CD4-positive, alpha-beta T cell treated with Interleukin-6 at 100 ng/mL for 8 hours (primary cell): ENCODE results near the gene KRABD2.
"Not testable (repeated sequence)": the region's sequence is repeated elsewhere in the genome, so short reads cannot be mapped to it uniquely, and the experiment has no call there.

Experiments
- DNase-seq: peaks from one replicate; pipeline ENCODE4 v3.0.0-alpha.2; 2020; ENCODE audit warnings: mixed read lengths, low spot score

KRABD2 gene

DNA sequence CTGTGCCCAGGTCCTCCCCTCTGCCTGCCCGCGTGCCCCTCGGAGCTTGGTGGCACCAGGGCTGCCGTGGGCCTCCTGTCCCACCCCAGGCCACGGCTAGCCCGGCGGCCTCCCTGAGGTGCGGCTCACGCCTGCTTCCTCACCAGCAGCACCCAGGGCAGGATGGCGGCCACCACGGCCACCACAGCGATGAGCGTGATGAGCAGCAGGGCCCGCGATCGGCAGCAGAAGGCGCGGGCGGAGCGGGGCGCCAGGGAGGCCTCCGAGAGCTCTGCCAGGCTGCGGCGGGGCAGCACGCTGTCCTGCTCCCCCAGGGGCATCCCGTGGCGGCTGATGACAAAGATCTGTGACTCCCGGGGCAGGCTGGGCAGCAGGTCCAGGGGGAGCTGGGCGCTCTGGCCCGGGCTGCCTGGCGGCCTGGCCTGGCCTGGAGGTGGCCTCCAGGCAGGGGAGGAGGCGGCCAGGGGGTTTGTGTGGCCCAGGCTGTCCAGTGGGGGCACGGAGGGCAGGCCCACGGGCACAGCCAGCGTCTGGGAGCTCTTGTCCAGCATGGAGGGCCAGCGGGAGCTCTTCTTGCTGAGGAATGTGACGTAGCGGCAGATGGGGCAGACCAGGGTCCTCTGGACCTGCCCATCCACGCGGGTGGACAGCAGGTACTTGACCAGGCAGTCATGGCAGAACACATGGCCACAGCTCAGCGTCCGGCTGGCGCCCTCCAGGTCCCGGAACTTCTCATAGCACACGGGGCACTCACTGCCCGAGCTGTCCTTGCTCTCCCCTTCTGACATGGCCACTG lies 16.4 kb upstream of the KRABD2 start:
- DNase-seq: no peak

DNA sequence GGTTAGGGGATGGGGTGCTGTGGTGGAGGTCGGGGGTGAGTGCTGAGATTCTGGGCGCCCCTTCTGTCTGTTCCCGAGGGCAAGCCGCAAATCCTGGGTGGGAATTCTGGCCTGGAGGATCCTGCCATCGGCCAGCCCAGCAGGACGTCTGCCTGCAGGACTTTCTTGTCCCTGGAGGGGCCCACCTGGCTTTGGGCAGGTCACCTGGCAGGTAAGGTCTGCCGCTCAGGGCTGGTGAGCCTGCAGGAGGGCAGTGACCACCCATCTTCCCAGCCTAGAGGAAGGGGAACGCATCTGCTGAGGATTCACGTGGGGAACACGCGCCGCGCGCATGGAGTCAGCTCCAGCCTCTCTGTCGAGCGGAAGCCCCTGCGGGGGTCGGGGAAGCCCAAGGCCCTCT lies 15.8 kb upstream of the KRABD2 start:
- no peak for DNase-seq

DNA sequence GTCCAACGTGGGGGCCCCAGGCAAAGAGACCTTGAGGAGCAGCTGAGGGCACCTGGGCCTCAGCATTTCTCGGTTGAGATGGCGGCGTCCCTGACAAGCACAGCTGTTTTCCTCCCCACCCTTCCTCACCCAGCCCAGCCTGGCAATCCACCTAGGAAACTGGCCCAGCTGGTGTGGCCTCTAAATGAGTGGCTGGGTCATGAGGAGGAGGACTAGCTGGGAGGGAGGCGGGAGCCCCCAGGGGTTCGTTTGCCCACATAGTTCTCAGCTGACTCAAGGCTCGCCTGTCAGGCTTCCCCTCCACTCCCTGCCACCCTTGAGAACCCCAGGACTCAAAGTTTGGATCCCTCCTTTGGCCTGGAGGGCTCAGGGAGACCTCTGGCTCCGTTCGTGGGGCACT lies 15.2 kb upstream of the KRABD2 start:
- no peak for DNase-seq

DNA sequence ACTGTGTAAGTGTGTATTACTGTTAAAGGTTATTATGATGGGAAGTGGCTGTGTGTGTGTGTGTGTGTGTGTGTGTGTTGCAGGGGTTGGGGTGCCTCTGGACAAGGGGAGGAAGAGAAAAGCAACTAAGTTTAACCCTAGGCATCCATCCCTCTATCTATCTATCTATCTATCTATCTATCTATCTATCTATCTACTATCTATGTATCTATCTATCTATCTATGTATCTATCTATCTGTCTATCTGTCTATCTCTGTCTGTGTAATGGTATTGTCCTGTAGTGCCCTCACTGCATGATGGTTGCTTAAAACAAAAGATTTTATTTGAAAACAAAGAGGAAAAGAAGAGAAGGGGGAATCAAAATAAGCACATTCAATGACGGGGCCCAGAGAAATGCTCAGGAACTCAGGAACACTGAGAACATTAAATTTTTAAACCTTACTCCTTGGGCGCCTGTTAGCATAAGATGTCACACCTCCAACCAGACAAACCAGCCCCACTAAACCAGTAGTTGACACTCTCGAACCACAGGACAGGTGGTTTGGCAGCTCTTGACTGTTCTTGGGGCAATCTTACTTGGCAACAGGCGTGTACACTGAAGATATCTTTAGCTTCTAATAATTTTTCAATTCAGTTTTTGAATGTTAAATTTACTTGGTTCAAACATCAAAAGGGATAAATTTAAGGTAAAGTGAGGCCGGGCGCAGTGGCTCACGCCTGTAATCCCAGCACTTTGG lies 11.6 kb upstream of the KRABD2 start:
- DNase-seq: no peak

DNA sequence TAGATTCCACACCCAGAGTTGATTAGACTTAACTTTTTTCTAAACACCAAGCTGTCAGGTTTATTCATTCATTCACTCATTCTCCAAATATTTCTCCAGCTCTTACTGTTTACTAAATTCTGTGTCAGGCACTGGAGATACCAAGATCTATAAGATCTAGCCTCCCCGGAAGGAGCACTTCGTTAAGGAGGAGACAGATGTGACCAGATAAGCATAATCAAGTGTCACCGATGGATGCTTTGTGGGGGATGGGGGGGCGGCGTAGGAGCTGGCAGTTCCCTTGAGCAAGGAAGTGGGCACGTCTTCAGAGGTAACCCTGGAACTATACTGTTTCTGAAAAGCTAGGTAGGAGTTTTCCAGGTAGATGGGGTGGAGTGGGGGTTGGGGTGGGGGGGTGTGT lies 10.3 kb upstream of the KRABD2 start:
- DNase-seq: no peak

DNA sequence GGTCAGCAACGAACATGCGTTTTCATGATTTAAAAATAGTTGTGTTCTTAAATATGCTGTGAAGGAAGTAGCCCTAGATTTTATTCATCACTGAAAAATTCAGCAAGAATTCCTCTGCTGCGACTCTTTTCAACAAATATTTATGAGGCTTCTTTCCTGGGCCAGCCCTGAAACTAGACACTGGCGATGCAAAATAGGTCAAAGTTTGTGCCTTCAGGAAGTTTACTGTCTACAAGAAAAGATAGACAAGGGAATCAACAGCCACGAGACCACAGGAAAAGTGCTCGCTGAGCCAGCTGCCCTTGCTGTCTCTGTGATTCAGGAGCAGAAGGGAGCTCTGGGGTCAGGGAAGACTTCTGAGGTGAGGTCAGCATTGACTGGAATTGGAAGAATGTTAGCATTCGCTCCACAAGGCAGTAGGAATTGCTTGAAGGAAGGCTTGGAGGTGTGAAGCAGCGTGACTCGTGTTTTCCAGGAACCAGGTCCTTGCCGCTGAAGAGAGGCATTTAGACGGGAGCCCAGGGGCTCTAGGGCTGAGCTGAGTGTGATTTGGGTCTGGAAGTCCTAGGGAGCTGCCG lies 8.4 kb upstream of the KRABD2 start:
- DNase-seq: no peak

DNA sequence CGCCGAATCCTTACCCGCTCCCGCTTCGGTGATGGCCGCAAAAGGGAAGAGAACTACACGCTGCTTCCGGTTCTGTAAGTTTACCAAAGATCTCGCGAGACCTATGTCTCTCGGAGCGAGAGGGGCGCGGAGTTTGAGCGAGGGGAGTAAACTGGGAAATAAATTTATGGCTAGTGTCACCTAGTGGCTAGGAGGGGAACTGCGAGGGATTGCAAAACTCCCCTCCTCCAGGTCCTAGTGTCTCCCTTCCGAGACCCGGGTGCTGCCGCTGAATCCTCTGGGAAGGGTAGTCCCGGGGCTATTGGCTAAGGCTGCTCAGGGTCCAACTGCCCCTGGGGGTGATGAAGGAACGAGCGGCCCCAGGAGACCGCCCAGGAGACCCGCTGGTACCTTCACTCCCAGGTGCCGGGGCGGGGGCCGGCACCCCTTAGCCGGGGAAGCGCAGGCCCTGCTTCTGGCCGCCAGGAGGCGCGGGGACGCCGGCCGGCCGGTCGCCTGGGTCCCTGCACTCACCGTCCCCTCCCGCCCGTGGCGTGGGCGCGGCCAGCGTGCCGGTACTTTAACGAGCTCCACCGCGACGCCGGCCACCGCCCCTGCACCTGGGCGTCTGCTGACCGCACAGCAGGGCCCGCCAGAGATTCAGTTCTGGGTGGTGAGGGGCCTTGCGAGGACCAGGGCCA lies 6.8 kb upstream of the KRABD2 start, which contains the start of gene RPL26:
TSS of gene RPL26 (minus strand) at position 51 of the 680 bp plus-strand sequence. CDS start 883 bp downstream, outside the sequence.
- peak; percentile 97 for DNase-seq

DNA sequence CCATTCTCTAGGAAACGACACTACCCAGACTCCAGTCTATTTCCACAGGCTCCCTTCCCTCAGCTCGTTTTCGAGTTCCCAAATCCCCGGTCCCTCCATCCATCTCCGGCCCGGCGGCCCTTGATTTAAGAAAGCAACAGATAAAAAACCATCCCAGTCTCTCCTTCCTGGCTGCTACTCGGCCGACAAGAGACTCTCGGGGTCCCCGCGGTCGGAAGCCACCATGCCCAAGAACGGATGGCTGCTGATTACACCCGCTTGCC lies 6.3 kb upstream of the KRABD2 start:
- no peak for DNase-seq

DNA sequence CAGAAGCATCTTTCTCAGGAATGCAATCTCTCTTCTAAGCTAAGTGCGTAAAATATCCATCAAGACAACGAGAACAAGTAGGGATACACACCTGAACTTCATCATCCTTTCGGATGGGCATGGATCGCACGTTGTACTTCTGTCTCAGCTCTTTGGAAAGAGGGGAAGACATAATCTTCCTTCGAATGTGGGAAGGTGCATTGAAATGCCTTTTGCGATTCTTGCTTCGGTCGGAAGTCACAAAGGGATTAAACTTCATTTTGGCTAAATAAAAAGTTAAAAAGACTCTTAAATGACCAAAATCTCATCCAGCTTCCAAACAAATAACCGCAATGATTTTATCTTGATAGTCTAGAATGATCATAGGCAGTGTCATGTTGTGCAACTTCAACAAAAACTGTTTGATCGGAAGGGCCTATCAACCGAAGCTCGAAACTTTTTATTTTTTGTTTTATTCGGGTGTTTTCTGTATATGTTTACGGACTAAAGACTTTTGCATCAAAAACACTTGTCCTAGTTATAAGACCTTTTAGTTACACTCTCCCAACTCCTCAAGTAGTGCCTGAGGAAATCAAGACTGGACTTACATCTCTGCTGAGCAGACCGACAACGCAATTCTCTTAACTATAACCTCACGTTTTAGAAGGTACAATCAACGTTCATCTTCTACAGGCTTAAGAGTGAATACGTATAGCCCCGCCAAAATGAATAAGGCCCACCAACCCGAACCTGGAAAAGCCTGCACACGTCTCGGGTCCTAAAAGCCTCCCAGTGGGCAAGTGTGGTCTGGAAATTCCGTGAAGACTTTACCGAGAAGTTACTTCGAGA lies 5.8 kb upstream of the KRABD2 start:
- DNase-seq: no peak

DNA sequence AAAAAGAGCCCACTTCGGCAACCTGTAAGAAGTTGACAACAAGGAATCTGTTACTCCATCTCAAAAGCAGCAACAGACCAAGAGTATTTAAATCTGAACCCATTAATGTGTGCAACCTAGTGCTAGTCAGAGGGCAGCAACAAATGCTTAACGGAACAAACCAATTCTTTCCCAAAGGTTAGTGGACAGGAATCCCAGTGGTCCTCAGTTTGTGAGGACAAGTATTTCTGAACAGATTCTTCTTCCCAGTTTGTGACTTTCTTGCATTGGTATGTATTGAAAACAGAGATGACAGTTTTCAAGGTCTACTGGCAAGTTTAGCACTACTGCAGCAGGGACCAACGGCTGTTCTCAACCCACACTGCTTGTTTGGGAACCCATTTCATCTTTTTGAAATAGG lies 3.5 kb upstream of the KRABD2 start:
- no peak for DNase-seq

DNA sequence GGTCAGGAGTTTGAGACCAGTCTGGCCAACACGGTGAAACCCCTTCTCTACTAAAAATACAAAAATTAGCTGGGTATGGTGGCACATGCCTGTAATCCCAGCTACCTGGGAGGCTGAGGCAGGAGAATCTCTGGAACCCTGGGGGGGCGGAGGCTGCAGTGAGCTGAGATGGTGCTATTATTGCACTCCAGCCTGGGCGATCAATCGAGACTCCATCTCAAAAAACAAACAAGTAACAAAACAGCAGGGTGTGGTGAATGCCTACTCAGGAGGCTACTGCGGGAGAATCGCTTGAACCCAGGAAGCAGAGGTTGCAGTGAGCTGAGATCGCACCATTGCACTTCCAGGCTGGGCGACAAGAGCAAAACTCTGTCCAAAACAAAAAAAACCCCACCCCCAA lies 1.6 kb upstream of the KRABD2 start:
- DNase-seq: not testable (repeated sequence)

DNA sequence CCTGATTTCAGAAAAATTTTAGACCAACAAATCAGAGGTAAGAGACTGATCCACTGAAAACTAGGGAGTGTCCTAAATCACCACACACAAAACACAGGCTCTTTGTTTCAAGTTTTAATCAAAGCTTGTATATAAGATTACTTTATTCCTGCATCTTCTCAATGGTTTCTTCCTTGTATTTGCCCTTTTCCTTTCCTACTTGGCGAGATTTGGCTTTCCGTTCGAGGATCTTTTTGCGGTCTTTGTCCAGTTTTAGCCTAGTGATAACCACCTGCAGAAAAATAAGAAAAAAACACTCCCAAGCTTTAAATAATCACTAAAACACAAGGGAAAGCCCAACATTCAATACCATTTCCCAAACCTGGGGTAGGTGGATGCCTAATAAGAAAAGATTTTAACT lies 918 bp upstream of the KRABD2 start:
- no peak for DNase-seq

DNA sequence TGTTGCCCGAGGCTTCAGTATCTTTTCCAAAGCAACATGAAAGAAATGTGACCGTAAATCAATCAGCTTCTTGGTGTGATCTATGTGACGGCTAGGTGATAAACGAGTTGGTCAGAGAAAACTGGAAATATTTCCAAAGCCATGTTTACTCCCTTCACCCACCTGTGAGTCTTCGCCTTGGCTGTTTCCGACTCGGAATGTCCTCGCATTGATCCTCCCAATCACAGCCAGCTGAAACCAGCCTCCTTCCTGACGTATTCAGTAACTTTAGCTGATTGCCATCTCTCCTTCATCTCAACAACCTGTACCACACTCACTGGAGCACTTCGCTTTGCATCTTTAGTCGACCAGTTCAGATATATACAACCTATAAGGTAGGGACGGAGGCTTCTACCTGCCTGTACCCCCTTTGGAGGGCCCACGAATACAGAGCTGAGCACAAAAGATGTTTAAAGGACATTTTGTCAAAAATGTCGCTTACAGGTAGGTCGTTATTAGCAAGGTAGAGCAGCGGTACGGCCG lies 705 bp downstream of the KRABD2 start:
- DNase-seq: no peak

DNA sequence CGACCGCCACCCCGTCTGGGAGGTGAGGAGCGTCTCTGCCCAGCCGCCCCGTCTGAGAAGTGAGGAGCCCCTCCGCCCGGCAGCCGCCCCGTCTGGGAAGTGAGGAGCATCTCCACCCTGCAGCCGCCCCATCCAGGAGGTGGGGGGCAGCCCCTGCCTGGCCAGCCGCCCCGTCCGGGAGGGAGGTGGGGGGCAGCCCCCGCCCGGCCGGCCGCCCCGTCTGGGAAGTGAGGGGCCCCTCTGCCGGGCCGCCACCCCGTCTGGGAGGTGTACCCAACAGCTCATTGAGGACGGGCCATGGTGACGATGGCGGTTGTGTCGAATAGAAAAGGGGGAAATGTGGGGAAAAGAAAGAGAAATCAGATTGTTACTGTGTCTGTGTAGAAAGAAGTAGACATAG lies 2.6 kb downstream of the KRABD2 start:
- not testable (repeated sequence) for DNase-seq

DNA sequence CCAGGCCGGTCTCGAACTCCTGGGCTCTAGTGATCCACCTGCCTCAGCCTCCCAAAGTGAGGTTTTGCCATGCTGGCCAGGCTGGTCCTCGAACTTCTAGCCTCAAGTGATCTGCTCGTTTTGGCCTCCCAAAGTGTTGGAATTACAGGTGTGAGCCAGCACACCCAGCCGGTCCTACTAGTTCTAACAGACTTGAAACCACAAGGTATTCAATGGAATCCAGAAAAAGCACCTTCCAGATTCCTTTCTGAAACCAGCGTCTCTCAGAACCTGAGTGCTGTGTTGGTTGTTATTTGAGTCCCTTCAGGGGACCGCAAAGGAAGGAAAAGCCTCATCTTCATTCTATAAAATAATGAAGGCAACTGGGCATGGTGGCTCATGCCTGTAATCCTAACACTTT lies 4.1 kb downstream of the KRABD2 start:
- no peak for DNase-seq

DNA sequence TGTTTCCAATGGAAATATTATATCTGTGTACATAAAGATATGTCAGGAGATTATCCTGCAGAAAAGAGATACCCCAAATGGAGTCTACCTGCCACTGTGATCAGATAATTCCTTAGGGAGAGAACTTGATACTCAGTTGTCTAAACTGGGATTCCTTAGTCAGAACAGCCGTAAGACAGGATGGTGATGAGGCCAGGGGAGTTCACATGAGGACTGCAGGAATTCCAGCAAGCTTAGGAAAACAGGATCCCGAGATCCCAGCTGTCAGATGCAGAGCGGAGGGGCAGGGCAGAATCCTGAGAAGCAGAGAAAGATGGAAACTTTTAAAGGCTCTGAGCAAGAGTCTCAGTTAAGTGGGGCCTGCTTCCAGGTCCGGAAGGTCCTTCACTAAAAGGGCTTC lies 4.7 kb downstream of the KRABD2 start:
- DNase-seq: no peak

DNA sequence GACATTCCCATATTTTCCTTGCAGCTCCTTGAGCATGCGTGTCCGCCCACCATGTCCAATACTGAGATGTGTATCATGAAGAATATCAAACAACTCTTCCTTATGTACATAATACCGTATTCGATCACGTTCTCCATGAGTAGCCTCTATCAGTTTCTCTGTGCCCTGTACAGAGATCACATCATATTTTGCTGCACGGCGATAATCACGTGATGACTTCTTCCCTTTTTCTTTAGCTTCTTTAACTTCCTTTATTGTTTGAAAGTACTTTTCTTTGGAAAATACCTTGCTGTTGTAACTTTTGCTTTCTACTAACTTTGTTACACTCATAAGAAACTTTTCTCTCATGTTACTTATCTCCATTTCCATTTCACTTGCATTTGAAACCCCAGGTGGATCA lies 6.6 kb downstream of the KRABD2 start:
- no peak for DNase-seq

DNA sequence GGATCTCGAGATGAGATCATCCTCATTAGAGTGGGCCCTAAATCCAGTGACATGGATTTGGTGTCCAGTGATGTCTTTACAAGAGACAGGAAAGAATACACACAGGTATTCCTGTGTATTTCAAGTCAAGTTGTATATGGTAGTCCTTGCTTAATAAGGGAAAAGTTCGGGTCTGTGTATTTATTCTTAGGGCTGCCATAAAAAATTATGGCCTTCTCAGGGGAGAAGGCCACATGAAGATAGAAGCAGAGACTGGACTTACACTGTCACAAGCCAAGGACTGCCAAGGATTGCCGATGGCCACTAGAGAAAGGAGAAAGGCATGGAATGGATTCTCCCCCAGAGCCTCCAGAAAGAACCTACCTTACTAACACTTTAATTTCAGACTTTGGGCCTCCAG lies 8.3 kb downstream of the KRABD2 start:
- no peak for DNase-seq

DNA sequence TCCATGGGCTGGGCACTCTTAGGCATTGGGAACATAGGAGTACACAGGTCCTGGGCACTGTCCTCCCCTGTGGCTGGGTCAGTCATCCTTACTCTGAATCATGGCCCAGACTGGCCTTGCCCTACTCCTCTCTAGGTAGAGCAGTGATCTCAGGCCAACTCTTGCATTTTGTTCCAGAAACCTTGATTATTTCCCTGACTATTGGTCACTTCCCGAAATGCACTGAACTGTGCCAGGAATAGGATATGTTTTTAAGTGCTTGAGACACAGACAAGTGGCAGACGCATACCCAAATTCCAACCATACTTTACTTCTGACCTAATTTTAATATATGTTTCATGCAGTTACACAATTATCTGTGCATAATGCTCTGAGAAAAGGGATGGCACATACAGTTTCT lies 10.3 kb downstream of the KRABD2 start:
- no peak for DNase-seq

DNA sequence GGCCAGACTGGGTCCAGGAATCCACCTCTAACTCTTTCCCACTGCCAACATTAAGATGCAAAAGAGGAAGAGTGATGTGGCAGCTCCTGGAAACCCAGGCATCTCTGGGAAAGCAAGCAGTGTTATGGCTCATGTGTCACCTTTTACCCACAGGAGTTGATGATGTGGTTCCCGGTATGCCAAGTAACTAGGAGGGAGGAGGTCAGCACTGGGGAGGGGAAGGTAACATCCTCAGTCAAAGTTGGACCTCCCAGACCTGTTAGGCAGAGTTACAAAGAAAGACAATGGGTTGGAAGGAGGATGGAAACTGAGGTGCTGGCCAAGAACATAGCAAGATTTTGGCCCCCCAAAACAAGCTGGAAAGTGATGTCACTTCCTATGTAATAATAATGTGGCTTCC lies 11.4 kb downstream of the KRABD2 start:
- DNase-seq: no peak

DNA sequence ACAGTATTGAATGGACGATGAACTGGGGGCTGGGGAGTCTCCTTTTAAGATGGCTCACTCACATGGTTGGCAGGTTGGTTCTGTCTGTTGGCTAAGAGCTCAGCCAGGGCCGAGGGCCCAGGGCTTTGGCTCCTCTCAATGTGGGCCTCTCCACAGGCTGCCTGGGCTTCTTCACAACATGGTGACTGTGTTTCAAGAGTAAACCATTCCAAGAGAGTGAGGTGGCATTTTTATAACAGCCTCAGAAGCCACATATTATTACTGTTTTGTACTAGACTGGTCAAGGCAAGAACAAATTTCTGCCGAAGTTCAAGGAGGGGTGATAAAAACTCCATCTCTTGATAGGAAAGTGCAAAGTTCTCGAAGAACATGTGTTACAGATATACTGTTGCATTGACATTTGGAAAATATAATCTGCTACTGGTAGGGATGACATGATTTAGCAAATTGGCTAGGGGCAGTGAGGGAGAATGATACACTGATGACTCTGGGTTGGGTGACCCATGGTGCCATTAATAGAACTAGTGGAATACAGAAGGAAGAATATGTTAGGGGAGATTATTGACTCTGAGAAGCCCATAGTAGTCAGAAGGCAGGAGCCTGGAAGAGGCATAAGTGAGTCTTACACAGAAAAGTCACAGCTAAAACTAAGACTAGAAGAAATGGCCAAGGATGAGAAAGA lies 13.7 kb downstream of the KRABD2 start:
- no peak for DNase-seq
